GM04504 (cell line): ENCODE measurements around the gene TSPAN9.

Experiments
- DNase-seq: peaks from one replicate; pipeline ENCODE4 v3.0.0-alpha.2; 2012; ENCODE audit warnings: low read depth

The TSPAN9 gene

DNA sequence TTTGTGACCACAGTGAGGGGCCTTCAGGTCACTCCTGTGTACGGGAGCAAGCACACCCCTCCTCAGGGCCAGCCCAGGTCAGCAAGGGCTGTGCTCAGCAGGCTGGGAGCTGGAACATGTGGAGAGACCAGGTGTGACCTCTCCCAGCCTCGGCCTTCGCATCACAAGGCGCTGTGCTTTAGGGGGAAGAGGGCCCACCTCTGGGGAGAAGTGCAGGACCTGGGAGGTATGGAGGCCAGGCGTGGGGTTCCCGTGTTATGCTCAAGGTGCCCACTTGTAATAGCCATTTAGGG lies 219.2 kb downstream of the TSPAN9 start:
- DNase-seq, result no peak

DNA sequence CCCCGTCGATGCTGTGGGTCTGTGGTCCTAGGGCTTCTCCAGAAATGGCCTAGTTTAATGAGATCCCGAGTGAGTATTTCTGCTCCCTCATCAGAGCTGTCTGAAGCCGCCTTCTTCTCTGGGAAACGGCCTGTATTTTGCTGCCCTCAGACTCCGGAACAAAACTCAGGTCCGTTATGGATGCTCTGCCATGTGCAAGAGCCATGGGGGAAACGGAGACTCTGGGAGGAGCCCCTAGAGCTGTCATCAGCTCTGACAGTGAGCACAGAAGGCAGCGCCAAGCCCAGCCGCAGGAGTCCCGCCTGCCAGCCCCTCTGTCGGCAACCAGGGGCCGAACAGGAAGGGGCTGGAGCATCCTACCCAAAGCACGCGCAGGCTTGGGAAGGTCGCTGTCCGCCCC lies 221.4 kb downstream of the TSPAN9 start:
- DNase-seq, result no peak

DNA sequence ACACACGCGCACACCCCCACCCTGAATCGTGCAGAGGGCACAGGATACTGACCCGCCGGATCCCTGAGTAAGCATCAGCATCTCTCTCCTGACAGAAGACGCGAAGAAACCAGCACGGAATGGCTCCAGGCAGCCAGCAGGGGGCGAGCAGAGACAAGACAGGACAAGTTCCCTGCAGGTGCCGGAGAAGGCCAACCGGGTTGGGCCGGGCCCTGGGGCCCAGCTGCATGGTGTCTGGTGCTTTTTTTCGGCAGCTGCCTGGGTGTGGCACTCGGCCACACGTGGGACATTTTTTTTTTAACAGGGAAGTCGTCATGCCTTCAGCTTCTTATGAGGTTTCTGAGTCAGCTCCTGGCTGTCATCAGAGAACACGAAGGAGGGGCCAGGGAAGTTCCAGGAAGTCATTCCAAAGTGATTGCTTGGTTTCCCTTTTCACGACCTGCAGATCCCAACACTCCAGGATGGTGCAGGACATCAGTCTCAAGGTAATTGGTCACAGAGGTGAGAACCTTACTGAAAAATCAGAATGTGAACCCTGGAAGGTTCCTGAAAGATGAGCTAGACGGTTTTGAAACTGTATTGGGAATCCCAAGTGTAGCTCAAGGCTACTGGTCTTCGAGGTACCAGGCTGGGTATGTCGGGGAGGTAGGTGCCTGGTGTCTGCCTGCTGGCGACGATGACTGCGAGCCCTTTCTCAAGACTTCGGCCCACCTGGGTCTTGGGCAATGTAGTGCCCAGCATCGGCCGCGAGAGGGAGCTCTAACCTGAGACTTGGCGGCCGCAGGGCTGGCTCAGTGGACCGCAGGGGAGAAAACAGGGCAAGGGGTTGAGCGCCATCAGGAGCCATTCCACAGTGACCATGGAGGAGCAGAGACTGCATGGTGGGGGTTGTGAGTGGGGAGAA lies 223.0 kb downstream of the TSPAN9 start:
- peak; percentile 92 for DNase-seq

DNA sequence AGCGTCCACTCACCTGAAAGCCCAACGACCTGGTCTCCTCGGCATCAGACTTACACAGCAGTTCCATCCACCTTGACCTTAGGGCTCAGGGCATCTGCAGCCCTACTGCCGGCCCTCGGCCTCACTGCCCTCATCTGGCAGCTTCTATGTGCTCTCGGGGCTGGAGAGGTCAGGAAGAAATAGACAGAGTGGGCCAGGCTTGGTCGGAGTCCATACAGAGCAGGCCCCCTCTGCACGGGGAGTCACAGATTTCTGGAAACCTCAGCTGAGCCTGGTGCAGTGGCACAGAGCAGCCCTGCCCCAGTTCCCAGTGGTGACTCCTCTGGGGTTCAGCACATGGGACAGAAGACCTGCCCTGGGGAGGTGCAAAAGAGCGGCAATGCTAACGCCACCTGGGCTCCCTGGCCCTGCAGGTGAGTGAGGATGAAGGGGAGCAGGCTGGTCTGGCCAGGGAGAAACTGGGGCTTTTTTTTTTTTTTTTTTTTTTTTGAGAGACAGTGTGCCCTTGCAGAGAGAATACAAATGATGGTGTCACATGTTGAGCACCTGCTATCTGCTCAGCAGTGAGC lies 223.7 kb downstream of the TSPAN9 start:
- DNase-seq, result no peak

DNA sequence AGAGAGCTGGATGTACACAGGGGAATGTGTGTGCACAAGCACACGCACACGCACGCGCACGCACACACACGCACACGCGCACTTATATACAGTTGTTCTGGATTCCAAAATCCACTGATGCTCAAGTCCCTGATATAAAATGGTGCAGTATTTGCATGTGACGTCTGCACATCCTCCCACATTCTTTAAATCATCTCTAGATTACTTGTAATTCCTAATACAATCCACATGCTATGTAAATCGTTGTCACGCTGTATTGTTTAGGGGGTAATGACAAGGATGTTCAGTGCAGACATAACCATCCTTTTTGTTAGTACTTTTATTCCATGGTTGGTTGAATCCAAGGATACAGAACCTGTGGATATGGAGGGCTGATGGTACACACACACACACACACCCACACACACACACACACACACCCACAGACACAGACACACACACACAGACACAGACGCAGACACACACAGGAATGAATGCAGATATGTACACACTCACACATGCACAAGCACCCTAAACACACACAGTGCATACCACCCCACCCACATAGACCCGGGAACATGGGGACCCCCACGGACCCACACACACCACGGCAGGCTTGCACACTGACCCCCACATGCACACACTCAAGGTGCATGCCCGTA lies 225.3 kb downstream of the TSPAN9 start:
- no peak for DNase-seq

DNA sequence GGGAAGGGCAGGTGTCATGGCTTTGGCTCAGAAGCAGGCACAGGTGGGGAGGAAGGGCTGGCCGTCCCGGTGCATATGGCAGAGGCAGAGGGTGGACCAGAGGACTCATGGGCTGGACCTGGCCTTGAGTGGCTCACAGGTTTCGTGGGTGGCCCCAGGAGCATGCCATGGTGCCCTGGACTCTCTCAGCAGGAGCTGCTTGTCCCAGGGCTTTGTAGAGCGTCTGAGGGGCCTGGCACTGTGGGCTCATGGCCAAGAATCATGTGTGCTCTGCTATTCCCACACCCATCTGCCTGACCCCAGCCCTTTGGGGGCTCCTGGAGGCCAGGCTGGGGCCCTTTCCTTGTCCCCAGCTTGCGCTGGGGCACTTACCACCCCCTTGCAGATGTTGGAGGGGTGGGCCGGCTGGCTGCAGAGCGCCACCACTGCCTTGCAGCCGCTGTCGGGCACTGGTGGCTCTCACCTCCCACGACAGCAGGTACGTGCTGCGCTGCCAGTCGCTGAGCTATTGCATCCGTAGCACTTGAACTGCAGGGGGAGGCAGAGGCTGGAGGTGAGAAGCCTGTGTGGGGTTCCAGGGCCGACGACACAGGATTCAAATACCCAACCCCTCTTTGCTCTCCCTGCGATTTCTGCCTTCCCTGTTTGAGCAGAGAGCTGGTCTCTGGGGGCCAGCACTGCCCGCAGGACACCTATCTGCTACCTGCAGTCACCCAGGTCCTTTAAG lies 226.4 kb downstream of the TSPAN9 start:
- no peak for DNase-seq

DNA sequence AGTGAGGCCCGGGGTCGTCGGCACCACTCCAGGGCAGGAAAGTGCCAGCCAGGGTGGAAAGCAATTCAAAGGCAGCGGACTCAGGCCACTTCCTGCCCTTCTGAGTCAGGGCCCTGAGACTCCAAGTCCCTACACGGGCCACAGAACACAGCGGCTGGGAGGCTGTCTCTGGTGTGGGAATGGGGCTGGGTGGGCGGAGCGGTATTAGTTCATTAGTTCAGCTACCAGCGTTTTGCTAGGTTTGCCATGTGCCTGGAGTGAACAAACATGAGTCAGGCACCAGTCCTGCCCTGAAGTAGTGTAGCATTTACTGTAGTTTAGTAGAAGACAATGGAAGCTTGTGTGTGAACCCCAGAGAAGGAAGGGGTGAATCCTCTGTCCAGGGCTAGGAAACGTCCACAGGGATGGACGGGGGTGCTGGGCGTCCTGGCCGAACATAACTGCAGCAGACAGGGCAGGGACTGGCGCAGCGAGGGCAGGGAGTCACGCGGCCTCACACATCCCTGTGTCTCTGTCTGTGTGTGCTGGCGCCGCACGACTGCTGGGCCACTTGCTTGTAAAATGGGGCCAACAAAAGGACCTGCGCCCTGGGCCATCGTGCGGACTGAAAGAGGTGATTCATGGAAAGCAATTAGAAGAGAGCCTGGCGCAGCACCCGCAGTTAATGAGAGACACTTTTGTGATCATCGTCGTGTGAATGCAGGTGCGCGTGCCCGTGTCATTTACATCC lies 227.4 kb downstream of the TSPAN9 start:
- DNase-seq, result peak; percentile 23

DNA sequence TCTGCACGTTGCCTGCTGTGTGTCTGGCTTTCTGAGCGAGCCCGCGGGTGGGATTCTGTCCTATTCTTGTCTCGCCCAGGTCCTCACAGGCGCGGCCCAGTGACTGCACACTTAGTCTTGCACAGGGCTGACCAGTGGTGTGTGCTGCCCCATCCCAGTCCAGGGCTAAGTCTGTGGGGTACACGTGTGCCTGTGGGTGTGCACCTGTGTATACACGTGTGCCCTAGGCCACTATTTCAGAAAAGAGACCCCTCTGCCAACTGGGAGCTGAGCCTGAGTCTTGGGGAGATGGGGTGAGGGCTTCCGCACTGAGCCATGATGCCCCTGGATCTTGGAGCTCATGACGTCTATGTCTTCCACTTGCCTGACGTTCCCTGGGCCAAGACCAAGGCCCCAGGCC lies 228.3 kb downstream of the TSPAN9 start:
- DNase-seq, result no peak

DNA sequence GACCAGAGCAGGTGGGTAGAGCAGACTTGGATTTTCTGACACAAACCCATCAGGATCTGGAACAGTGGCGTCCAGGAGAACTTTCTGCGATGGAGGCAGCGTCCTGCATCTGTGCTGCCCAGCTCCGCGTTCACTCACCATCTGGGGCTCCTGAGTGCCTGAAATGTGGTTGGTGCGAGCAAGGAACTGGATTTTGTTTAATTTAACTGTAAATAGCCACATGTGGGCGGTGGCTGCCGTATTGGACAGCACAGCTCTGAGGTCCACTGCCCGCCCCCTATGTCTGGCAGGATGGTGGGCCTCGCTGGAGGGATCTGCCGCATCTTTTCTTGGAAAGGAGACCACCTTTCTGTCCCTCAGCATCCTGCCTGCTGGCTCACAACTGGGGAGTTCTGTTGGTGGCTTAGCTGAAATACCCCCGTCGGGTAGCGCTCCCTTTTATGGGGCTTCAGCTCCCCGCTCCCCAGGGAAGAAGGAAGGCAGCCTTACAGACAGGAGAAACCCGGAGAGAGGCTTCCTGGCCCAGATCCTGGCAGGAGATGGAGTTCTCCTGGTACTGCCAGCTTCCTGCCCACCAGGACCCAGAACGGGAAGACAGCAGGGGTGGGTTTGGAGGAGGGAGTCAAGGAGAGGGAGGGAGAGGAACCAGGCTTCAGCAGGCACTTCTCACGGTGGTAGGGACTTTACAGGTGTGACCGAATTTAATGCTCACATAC lies 228.9 kb downstream of the TSPAN9 start:
- DNase-seq, result no peak

DNA sequence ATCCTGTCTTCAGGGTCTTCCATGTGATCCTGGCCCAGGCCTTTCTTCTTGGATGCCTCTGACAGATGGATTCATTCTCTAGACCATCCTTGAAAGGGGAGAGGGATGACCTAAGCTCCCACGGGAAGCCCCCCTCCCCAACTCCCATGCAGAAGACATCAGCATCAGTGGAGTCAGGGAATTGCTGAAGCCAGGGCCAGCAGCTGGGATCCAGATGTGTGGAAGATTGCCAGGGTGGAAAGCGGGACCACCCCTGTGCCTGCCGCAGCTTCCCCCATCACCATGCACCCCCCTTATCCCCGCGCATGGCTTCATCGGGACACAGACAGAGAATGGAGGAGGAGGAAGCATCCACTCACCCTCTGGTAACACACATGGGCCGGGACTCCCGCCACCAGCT lies 230.2 kb downstream of the TSPAN9 start:
- DNase-seq, result no peak

DNA sequence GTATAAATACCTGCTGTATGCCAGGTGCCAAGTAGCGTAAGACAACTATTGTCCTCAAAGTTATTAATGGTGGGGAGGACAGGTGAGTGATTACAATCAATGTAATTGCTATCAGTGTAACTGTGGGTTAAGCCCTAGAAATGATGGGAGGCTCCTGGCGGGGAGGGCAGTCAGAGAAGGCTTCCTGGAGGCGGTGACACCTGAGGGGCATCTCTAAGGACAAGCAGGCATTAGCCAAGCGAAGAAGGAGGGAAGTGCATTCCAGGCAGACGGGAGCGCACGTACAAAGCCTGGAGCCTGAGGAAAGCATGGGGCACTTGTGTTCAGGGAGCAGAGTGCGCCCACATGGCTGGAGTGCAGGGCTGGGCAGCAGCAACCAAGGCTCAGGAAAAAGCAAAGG lies 230.9 kb downstream of the TSPAN9 start:
- no peak for DNase-seq

DNA sequence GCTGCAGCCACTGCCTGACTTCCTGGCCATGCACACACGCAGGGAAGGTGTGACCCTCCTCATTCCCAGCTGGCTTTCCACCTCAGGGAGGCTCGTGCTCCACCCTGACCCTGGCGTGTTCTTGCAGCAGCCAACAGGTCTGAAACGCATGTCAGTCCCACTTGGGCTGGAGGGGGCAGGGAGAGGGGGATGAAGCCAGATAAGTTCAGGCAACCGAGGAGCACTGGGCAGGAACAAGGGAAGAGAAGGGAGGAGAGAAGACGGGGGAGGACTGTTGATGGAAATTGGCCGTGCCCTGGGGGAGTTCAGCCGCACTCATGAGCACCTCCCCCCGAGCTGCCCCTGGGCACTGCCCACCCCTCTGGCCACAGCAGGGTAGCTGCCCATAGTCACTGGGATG lies 231.4 kb downstream of the TSPAN9 start:
- DNase-seq, result no peak

DNA sequence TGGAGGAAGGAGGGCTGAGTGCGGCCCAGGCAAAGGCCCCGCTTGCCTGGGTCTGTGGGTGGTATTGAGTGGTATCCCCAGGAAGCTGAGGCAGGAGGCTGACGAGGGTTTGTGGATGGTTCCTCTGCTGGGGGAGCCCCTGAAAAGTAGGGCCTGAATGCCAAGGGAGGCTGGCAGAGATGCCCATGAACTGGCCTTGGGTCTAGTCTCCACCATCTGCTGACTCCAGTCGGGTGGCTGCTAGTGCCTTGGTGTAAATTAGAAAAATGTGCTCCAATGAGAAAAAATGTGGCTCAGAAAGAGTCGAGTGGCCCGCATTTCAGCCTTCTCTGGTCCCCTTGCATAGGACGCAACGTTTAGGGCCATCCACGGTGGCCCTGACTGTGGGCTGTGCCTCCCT lies 232.6 kb downstream of the TSPAN9 start:
- DNase-seq, result no peak

DNA sequence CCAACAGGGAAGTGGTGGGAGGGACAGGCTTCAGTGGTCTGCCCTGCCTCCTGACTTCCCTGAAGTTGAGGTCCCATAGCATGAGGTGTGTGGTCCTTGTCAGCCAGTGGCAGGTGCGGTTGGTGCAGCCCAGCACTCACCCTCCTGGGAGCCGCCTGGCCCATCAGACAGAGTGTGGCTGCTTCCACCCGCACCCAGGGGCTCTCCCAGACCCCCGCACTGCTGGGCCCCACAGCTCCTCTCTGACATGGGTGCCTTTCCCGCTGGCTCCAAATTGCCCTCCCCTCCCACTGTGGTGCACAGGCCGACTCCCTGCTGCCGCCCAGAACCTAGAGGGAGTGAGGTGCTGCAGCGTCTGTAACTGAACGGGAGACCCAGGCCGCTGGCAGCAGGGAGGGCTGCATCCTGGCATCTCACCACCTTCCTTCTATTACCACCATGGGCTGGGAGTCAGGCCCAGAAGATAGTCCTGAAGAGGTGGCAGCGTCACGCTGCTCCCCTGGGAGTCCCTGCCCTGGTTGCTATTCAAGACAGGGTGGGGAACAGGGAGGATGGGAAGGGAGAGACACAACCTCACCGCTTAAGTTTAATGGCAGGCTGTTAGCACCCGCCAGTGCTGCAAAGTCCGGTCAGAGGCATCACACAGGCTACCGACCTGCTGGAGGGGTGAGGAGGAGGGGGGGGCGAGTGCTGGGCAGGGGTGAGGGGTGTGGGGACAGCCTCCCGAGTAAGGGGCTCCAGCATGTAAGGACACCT lies 233.3 kb downstream of the TSPAN9 start:
- DNase-seq, result no peak

DNA sequence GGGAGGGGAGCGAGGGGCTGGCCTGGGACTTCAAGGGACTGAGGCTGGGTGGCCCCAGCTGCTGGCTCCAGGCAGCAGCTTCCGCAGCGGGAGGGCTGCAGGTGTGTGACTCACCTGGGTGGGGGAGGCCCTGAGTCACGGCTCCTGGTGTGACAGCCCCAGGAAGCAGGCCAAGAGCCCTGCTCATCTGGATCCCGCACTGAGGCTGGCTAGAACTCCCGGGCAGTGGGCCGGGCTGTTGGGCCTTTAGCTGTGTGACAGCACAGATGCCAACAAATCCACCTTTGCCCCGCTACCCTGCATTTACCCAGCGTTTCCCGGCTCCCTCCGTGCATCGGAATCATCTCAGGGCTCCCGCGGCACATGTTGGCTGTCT lies 233.8 kb downstream of the TSPAN9 start:
- no peak for DNase-seq

DNA sequence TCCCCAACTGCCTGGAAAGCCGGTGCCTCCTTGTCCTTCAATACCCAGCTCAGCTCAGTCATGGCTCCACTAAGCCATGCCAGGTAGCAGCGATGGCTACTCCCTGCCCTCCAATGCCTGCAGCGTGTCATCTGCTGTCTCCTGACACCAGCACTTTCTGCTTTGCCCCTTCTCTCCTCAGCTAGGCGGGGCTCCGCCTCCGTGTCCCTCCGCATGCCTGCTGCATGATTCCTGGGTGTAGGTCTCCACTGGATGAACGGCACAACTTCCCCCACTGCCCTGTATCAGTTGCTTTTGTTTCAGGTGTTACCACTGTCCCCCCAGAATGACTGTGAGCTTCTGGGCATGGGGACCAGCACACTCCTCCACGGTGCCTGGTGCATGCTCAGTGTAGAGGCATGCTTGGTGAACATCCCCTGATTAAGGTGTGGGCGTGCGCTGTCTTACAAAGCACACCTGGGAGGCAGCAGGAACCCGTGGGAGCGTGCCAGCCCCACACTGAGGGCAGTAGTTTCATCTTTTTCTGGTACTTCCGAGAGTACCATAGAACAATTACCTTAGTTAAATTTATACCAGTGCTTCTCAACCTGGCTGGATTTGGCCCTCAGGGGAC lies 234.4 kb downstream of the TSPAN9 start:
- no peak for DNase-seq

DNA sequence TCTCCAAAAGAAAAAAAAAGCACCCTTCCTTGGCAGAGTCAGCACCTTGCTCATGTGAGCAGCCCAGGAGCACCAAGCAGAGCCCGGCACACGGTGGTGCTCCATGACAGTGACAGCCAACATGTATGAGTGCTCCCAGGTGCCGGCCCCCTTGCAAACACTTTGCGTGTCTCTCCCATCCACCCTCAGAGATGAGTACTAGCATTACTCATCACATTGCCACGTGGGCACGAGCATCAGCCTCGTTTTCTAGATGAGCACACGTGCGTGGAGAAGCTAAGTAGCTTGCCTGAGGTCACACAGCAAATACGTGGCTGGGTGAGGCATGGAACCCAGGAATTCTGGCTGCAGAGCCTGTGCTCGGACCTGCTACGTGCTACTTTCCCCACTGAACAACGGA lies 235.9 kb downstream of the TSPAN9 start:
- peak; percentile 55 for DNase-seq

DNA sequence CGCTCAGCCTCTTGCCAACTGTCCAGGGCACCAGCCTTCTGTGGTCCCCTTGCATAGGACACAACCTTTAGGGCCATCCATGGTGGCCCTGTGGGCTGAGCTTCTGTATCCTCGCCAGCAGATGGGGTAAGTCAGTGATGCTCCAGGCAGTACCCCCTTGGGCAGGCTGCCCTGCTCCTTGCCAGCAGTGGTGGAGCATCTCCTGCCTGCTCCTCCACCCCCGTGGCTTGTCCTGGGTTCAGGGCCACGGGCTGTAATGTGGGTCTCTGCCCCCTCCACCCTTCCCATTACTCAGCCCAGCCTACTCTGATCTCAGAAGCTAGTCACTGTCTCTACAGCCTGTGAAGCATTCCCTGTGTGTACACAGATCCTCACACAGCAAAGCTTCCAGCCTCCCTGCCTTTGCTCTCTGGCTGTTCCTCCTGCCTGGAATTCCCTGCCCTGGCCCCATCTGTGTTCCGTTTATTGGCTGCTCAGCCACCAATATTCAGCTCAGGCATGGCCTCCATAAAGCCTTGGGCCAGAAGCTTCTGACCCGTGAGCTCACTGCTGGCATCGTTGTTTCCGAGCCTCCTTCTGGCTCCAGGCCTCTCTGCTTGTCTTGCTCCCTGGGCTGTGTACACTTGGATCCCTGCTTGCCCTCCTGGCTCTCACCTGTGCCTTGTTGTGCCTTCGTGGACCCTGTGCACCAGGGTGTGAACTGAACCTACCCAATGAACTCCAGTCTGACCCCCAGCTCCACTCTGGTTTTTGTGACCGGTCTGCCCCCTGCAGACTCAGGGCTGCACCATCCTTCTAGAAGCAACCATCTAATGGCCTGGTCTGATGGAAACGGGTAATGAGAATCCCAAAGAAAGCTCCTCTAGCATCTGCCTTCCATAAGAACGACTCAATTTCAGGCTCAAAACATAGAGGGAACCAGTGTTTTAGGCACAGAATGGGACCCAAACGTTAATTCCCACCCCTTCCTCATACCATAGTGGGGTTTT lies 236.8 kb downstream of the TSPAN9 start:
- DNase-seq, result no peak

DNA sequence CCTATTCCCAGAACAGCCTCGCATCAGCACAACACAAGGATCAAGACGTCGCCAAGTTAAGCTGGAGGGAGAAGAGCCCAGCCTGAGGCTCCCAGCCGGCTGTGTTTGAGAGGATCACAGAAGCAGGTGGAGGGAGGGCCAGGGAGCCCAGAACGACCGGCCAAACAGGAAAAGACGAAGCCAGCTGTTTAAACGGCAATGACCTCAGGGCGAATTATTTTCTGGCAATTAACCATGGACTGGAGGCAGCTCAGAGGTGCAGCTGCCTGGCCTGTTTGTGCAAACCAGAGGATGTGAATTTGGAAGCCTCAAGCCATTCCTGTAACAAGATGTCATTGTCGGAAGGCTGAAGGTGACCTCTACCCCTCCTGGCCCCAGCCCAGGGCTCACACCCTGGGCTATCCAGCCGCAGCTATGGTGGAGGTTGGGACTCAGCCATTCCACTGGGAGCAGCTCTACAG lies 238.1 kb downstream of the TSPAN9 start:
- DNase-seq, result no peak
